CD4-positive, alpha-beta T cell treated with Interleukin-1 beta for 1 hour (primary cell): Measurements from ENCODE around the gene CYP2W1.
A peak's percentile ranks its signal among the peaks of the same experiment; 100 is the strongest.
"Not testable (repeated sequence)": the region's sequence is repeated elsewhere in the genome, so short reads cannot be mapped to it uniquely, and the experiment has no call there.

ENCODE experiments used
- DNase-seq, 2 donors: peaks; one replicate each; pipeline ENCODE4 v3.0.0-alpha.2; 2020 to 2022

Gene CYP2W1

DNA sequence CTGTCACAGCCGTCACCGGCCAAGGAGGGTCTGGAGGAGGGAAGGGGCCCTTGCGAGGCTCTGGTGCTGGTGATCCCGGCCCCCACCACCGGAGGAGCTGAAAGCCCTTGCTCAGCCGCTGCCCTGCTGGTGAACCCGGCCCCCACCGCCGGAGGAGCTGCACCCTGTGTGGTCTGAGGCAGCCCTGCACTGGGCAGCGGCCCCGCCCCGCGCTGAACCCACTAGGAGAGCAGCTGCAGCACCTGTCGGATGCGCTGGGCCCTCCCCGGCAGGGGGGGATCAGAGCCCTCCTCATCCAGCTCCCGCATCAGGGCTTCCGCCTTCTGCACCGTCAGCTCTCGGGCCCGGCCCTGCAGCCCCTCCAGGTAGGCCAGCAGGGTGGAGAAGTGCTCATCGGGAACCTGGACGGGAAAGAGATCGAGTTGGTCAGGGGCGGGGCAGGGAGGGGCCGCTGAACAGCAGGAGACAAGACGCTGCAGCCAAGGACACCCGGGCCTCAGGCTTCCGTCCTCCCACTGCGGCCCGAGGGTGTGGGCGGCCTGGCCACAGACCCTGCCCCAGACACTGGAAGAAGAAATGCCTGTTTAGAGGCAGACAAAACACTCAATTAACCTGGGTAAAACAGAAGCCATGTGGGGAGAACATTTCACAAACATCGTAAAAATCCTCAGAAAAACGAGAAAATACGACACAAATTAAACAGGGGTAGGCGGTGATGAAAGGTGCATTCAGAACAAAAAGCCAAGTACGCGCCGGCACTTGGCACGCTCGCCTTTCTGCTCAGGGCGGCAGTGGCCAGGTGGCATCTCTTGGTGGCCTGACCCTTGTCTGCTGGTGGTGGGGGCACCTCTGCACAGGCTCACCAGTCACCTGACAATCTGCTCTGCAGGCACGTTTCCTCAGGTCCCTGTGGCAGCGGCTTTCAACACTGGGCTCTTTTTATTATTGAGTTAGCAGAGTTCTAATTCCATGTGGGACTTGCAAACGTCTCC, 14.7 kb downstream of the CYP2W1 start:
- no peak for DNase-seq

DNA sequence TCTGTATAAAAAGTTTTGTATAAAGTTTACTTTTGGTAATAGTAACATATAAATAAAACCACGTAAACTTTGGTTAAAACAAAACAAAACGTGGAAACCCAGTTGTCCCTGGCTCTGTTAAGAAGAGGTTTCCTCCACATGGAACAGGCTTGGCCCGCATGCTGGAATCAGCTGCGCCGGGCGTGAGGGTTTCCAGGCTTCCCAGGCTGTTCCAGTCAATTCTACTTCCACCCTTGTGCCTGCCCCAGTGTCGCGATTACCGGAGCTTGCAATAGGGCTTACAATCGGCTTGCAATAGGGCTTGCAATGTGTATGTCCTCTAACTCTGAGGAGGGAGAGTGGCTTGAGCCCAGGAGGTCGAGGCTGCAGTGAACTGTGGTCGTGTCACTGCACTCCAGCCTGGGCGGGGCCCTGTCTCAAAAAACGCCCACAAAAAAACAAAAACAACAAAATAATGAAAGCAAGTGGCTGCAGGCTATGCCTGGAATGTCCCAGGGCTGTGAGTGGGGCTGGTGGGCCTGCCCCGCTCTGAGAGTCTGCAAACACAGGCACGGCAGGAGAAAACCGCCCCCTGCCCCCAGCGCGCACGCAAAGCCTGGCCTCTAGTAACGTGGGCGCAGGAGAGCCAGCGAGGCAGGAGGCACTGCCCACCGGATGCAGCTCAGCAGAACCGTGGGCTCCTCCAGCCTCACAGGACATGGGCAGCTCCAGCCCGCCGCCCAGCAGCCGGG, 16.3 kb downstream of the CYP2W1 start:
- no peak for DNase-seq

DNA sequence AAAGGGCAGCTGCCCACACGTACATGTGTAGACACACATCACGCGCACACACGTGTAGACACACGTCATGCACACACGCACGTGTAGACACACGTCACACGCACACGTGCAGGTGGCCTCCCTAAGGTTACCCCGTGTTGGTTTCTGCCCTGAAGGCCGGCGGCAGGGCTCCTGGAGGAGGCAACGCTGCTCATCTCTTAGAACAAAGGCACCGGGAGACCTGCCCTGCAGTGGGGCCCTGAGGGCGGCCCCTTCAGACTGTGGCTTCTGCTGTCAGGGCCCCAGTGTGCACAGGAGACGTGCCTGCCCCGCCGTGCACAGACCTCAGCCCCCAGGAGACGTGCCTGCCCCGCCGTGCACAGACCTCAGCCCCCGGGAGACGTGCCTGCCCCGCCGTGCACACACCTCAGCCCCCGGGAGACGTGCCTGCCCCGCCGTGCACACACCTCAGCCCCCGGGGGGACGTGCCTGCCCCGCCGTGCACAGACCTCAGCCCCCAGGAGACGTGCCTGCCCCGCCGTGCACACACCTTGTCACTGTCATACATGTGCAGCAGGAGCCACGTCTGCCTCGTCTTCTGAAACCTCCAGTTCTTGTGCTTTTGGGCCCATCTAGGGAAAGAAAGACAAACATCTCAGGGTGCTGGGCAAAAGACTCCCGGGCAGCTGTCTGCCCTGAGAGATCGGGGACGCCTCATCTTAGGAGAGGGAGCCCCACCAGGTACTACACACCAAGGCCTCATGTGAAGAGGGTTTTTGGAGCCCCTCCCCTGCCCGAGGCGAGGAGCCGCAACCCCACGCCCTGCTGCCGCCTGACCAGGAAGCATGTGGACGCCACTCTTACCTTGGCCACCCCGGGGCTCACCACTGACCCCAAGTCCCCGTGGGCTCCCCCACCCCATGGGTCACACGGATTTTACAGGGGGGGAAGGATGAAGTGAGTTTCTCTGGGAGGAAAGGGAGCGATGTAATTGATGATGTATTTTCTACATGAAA, 17.3 kb downstream of the CYP2W1 start:
- no peak for DNase-seq

DNA sequence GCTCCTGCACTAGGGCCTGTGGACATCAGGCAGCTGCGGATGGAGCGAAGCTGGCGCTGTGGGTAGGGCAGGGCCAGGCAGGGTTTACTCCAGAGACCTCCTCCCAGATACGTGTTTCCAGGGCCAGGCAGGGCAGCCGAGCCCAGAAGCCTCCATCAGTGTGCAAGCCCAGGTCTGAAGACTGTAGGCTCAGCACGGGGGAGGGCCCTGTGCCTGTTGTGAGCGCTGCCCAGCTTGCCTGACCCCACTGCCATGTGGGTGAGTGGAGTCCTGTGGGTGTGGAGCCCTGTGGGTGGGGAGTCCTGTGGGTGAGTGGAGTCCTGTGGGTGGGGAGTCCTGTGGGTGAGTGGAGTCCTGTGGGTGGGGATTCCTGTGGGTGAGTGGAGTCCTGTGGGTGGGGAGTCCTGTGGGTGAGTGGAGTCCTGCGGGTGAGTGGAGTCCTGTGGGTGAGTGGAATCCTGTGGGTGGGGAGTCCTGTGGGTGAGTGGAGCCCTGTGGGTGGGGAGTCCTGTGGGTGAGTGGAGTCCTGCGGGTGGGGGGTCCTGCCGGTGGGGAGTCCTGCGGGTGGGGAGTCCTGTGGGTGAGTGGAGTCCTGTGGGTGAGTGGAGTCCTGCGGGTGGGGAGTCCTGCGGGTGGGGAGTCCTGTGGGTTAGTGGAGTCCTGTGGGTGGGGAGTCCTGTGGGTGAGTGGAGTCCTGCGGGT, 18.2 kb downstream of the CYP2W1 start:
- not testable (repeated sequence) for DNase-seq

DNA sequence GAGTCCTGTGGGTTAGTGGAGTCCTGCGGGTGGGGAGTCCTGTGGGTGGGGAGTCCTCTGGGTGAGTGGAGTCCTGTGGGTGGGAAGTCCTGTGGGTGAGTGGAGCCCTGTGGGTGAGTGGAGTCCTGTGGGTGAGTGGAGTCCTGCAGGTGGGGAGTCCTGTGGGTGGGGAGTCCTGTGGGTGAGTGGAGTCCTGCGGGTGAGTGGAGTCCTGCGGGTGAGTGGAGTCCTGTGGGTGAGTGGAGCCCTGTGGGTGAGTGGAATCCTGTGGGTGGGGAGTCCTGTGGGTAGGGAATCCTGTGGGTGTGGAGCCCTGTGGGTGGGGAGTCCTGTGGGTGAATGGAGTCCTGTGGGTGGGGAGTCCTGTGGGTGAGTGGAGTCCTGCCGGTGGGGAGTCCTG, 19.0 kb downstream of the CYP2W1 start:
- not testable (repeated sequence) for DNase-seq

DNA sequence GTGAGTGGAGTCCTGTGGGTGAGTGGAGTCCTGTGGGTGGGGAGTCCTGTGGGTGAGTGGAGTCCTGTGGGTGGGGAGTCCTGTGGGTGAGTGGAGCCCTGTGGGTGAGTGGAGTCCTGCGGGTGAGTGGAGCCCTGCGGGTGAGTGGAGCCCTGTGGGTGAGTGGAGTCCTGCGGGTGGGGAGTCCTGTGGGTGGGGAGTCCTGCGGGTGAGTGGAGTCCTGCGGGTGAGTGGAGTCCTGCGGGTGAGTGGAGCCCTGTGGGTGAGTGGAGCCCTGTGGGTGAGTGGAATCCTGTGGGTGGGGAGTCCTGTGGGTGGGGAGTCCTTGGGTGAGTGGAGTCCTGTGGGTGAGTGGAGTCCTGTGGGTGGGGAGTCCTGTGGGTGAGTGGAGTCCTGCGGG, 19.5 kb downstream of the CYP2W1 start:
- not testable (repeated sequence) for DNase-seq

DNA sequence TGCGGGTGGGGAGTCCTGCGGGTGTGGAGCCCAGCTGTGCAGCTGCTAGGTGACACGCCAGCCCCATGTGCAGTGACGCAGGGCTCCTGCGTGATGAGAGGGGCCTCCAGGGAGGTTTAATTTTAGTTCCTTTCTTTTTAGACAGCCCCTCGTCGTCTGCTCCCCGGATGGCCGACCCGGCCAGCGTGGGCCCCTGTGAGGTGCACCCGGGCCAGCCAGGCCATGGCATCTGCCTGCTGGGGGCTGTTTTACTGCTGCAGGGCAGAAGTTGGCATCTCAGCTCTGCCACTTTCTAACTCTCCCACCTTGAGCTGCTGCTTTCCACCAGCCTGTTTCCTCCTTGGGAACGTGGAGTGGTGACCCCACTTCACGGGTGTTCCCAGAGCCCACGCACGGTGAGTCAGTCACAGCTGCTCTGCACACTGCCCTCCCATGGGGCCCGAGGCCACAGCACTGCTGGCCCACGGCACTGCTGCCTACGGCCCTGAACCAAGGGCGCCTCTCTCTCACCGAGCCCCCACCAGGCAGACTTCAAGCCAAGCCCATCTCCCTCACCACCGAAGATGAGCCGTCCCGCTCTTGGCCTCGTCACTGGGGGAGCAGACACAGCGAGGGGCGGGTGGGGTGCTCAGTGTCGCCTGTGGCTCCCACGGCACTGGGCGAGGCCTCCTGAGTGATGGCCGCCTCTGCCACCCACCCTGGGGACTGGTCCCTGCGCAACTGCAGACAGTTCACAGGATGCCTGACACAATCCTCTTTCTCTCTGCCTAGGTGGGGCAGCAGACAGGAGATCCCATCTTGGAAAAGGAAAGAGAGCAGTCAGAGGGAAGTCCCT, 21.3 kb downstream of the CYP2W1 start:
- peak in 1 of 2 donors; percentile 70 for DNase-seq

DNA sequence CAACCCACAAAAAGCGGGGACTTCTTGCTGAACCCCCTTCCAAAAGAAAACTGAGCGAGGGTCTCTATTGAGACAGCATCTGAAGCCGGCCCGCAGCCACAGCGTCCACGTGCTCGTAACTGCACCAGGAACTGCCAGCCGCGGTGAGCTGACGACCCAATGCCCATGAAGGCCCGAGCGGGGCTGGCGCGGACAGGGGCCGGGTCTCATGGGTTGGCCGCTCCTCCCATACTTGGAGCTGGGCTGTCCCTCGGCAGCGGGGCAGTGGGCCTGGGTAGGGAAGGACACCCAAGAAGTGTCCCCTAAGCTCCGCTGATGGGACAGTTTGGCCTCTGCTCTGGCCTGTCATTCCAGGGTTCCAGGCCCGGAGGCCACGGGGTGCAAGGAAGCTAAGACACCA, 22.3 kb downstream of the CYP2W1 start:
- DNase-seq = no peak

DNA sequence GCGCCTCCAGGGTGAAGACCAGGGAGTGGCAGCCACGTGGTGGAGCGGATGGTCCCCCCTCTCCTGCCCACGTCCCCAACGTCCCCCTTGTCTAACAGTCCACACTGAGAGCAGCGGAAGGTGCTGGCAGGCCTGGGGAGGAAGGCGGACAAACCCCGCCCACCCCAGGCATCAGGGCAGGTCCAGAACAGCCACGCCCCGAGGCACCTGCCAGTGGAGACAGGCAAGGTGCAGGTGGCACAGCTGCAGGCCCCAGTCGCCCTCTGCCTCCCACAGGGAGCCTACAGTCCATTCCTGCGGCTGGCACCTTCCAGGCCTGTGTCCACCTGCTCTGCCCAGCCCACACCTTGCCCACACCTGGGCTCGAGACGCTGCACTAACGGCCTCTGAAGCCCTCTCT, 24.9 kb downstream of the CYP2W1 start:
- DNase-seq = no peak

DNA sequence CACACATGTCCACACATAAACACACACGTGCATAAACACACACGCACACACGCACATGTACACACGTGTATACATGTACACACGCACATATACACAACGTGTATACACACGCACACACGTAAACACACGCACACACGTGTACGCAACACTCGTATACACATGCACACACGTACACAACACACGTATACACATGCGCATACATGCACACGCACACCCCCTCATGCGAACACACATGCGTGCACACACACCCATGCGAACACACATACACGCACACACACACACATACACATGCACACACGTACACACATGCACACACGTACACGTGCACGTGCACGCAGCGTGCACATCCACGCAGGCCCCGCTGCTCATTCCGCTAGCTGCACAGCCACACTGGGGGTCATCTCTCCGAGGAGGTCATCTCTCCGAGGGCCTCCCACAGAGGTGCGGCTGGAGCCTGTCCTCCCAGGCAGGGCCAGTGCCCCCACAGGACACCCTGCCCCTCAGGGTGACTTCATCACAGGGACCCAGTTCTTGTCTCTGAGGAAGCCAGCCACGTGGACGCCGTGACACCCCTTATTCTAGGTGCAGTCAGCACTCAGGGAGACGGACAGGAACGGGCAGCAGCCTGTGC, 25.9 kb downstream of the CYP2W1 start:
- DNase-seq = no peak

DNA sequence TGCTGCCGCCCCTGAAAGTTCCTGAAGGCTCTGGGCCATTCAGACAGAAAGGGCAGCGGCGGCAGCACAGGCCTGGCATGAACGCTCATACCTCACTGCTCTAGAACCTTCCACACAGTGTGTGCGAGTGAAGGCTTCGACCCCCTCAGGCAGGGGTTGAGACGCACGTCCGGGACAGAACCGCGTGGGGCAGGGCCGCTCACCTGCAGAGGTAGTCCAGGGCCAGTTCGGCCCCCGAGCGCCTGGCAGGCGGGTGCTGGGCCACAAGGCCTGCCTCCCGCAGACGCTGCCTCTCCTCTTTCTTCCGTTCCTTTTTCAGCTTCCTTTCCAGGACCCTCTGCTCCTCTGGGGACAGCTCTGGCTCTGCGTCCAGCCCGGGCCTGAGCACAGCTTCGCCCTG, 26.8 kb downstream of the CYP2W1 start:
- no peak for DNase-seq

DNA sequence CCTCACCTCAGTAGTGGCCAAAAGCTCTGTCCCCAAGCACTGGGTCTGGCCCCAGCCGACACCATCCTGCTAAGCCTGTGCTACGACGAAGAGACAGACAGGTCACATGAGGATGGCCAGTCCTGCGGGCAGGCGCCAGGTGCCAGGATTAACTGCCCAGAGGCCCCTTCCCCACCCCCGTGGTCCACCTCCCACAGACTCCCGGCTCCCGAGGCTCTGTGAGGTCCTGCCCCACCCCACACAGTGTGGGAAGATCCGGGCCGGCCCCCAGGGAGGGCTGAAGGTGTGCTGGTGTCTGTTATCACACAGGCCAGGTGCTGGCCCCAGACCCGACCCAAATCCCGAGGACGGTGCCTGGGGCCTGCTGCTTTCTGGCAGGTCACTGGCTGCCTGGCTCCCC, 27.2 kb downstream of the CYP2W1 start:
- DNase-seq = no peak

DNA sequence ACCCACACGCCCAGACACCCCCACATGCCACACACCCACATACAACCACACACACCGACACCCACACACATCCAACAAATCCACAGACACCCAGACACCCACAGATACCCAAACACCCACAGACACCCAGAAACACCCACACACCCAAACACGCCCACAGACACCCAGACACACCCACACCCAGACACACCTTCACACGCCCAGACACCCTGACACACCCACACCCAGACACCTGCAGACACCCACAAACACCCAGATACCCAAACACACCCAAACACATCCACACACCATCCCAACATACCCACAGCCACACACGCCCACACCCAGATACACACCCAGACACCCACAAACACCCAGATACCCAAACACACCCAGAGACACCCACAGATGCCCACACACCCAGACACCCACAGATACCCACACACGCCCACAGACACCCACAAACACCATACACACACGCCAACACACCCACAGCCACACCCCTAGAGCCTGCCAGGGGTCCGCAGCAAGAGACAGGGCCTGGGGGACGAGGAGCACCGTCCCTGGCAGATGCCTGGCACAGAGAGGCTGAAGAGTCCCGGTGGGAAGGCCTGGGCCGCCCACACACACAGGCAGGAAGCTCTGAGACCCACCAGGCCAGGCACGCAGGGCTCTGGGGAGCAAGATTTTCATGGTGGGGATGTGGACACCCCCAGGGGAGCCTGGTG, 28.5 kb downstream of the CYP2W1 start:
- peak; percentile 48 to 52 for DNase-seq

DNA sequence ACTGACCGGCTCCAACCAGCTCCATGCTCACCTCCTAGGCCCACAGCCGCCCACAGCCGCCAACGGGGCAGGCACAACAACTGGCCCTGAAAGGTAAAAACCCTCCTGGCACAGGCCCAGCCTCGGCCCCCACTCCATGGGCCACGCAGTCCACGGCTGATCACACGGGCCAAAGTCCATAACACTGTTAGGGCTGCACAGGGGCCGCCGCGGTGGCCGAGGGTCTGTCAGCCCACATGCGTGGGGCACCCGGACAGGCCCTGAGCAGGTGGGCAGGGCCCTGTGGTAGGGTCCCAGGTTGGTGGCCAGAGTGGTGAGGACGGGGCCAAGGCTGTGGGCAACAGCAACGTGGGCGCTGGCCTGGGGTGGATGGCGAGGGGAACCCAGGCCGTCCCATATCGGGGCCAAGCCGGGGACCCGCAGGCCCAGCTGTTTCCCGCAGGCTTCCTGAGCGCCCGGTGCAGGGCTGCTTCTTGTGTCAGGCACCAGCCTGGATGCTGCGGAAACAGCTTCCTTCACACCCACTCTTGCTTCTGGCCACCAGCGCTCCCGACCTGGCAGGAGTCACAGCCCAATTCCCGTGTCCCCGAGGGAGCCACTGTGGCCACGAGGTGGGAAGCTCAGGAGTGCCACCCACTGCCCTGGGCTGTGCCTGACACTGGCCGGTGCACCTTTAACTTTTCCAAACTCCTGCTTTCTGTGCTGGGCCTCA, 29.2 kb downstream of the CYP2W1 start:
- no peak for DNase-seq

DNA sequence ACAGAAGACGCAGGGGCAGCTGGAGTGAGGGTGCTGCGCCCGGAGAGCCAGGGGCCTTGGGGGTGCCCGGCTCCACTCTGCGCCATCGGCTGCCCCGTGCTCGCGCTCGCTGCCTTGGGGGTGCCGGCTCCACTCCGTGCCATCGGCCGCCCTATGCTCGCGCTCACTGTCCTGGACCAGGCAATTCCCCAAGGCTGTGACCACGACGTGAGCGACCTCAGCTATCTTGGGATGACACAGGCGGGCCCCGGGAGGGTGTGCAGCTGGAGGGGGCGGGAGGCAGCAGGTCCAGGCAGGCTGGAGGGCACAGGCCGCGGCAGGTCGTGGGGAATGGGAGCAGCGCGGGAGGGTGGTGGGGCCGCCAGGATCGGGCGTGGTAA, 29.7 kb downstream of the CYP2W1 start:
- no peak for DNase-seq

DNA sequence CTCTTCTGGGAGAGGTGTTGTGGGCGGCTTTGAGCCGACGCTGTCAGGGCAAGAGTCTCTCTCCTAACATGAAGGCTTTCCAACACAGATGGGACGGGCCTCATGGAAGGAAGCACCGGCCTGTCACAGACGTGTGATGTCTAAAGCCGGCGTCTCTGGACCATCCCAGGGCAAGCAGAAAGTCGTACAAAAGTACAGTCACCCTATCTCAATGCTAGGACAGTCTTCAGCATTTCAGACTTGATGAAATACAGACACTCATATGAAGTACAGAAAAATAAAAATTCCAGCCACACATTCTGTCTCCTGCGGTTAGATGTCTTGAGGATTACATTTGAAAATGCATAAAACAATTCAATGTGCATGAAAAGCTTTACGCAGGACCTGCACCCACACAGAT, 30.6 kb downstream of the CYP2W1 start:
- DNase-seq = no peak

DNA sequence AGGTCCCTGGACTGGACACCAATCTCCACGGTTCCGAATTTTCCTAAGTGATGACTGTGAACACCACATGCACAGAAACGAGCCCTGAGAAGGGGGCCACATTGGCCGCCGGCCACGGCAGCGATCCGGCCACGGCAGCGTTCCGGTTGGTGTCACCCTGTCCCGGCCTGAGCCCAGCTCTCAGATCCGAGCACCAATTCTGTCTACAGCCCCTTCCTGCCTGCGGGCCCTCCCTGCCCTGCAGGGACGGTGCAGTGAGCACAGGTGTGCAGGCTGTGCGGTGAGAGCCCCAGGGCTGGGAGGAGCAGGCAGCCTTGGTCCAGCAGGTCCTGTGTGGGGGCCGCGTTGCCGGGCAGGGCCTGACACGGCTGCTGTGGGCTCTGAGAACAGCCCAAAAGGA, 31.7 kb downstream of the CYP2W1 start:
- DNase-seq = no peak

DNA sequence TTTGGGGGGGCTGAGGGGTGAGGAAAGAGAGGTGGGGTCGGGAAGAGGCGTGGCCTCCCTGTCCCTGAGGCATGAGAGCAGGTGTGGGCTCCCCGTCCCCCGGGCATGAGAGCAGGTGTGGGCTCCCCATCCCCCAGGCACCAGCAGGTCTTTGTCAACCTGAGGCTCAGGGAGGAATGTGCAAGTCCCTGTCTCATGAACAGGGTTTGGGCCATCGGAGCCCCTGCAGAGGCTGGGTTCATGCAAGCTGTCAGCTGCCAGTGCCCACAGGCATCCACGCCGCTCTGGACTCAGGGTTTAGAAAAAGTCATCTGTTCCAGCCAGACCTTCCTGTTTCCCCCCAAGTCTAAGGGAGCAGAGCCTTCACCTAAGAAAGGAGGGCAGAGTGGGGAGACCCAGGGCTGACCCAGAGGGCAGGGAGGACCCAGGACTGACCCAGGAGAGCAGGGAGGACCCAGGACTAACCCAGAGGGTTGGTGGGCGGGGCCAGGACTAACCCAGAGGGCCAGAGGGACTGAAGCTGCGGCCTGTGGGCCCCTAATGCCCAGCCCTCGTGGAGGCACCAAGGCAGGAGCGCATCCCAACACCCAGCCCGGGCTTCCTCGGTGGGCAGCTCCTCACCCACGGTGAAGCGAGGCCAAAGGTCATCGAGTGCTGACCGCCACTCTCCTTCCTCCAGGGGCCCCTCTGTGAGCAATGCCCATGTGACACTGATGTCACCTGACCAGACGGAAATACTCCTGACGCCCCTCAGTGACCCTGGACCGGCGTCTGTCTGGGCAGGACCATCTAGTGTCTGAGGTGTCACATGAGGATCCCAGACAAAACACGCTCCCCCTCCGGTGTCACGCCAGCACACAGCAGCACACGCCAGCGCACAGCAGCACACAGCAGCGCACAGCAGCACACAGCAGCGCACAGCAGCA, 32.5 kb downstream of the CYP2W1 start:
- DNase-seq = no peak
